Right ventricle myocardium inferior (tissue), 1 donor: ENCODE results near the gene TM9SF1. TPM values are rescaled to one million over a fixed set of nuclear protein-coding genes. Genes with fewer than 3 reads are reported as not detected.
A peak's percentile ranks its signal among the peaks of the same experiment; 100 is the strongest.

ENCODE experiments used
- ATAC-seq: fragments of 200-7000 bp; cut with Tn5 transposase; one replicate; pipeline ENCODE4 v1.9.1; 2020; ENCODE audit warnings: mild to moderate bottlenecking, moderate library complexity
- DNase-seq: peaks from one replicate; pipeline ENCODE4 v3.0.0; 2021; ENCODE audit errors: missing footprints
- intact Hi-C: fragments of 100-400 bp; cut with DNase I; formaldehyde crosslinking; loops from one replicate; pipeline ENCODE4 v1.11.0; 2022
- total RNA-seq: library from RNA; stranded (reverse); fragmentation: NEBNext Ultra II Directional; extraction: Animal tissue kit (Norgen Biotek cat#: 25700); gene quantifications from one replicate; pipeline ENCODE4 v1.2.1, GENCODE V29; 2021
- donor health status: DM: no; HTN: yes; CAD: no; lungs with severe emphysema.

TM9SF1 gene
- total RNA-seq, 1 donor from 2014 or later: 23.2 TPM

- intact Hi-C loops: no loop called here
- ATAC-seq: no peak
These were observed 27.6 kb downstream of the TM9SF1 start for GRCh38 chr14:24167469-24168114.

GRCh38 chr14:24165785-24166184 lies 29.5 kb downstream of the TM9SF1 start:
- DNase-seq (no peak), ATAC-seq (no peak)
- intact Hi-C loops: no loop called here

More at GRCh38 chr14:24167469-24168114, 27.6 kb downstream of the TM9SF1 start:
- no peak for DNase-seq

GRCh38 chr14:24164518-24164991 lies 30.7 kb downstream of the TM9SF1 start:
- no peak for DNase-seq
- no peak for ATAC-seq

GRCh38 chr14:24162093-24162492 lies 33.1 kb downstream of the TM9SF1 start:
- no peak for DNase-seq
- intact Hi-C loops: no loop called here
- no peak for ATAC-seq

More at GRCh38 chr14:24164518-24164991, 30.7 kb downstream of the TM9SF1 start:
- intact Hi-C loops: no loop called here

GRCh38 chr14:24160850-24161804 lies 34.1 kb downstream of the TM9SF1 start, which contains the start of gene IRF9:
Gene IRF9, plus strand, starts transcription at chr14:24161265. Its CDS starts 880 bp downstream, at chr14:24162145.
- intact Hi-C loops: loop anchor here (1.0 kb wide), 1 partner anchor 47 kb away; the partner anchor contains the start of genes DCAF11 and NRL
- DNase-seq (peak; percentile 96), ATAC-seq (peak; percentile 94)

- intact Hi-C loops: no loop called here
- peak; percentile 7 for ATAC-seq
- no peak for DNase-seq
These were observed 34.8 kb downstream of the TM9SF1 start for GRCh38 chr14:24160499-24160849.

GRCh38 chr14:24159777-24160498 lies 35.3 kb downstream of the TM9SF1 start:
- no peak for ATAC-seq
- no peak for DNase-seq
- intact Hi-C loops: no loop called here

GRCh38 chr14:24157331-24157730 lies 37.9 kb downstream of the TM9SF1 start:
- intact Hi-C loops: no loop called here

GRCh38 chr14:24156840-24157239 lies 38.4 kb downstream of the TM9SF1 start:
- intact Hi-C loops: no loop called here
- ATAC-seq: no peak
- no peak for DNase-seq

More at GRCh38 chr14:24157331-24157730, 37.9 kb downstream of the TM9SF1 start:
- ATAC-seq (no peak), DNase-seq (no peak)

GRCh38 chr14:24155100-24155499 lies 40.1 kb downstream of the TM9SF1 start:
- DNase-seq: no peak

GRCh38 chr14:24151404-24152080 lies 43.7 kb downstream of the TM9SF1 start:
- intact Hi-C loops: no loop called here
- ATAC-seq: no peak
- no peak for DNase-seq

More at GRCh38 chr14:24155100-24155499, 40.1 kb downstream of the TM9SF1 start:
- intact Hi-C loops: no loop called here
- ATAC-seq: no peak

GRCh38 chr14:24150993-24151392 lies 44.2 kb downstream of the TM9SF1 start:
- intact Hi-C loops: no loop called here

GRCh38 chr14:24150567-24150966 lies 44.7 kb downstream of the TM9SF1 start:
- ATAC-seq (no peak), DNase-seq (no peak)
- intact Hi-C loops: no loop called here

More at GRCh38 chr14:24150993-24151392, 44.2 kb downstream of the TM9SF1 start:
- DNase-seq (no peak), ATAC-seq (no peak)

- DNase-seq: no peak
These were observed 45.2 kb downstream of the TM9SF1 start for GRCh38 chr14:24150061-24150460.

GRCh38 chr14:24149302-24149969 lies 45.8 kb downstream of the TM9SF1 start:
- DNase-seq (no peak), ATAC-seq (no peak)
- intact Hi-C loops: loop anchor here (5.0 to 10.0 kb wide), 2 partner anchors 38 to 285 kb away; partner anchors contain the start of gene IPO4

More at GRCh38 chr14:24150061-24150460, 45.2 kb downstream of the TM9SF1 start:
- ATAC-seq: no peak
- intact Hi-C loops: no loop called here

GRCh38 chr14:24147761-24148428 lies 47.3 kb downstream of the TM9SF1 start:
- ATAC-seq (no peak), DNase-seq (no peak)
- intact Hi-C loops: loop anchor here (1.0 to 10.0 kb wide), 3 partner anchors 34 to 287 kb away; partner anchors contain the start of genes DCAF11, IPO4 and NRL
